H1 (cell line): ENCODE measurements around the gene LCN12. TPM values are rescaled to one million over a fixed set of nuclear protein-coding genes. Genes with fewer than 3 reads are reported as not detected.

Experiments
- BACH1 ChIP-seq: IDR thresholded peaks from 2 replicates; pipeline ENCODE4 v1.6.1; 2012; ENCODE audit warnings: low read length, improper control_type of control experiment
- BRCA1 ChIP-seq: IDR thresholded peaks from 2 replicates; pipeline ENCODE4 v1.6.1; 2012; ENCODE audit warnings: low read depth, low read length, improper control_type of control experiment
- CHD2 ChIP-seq: IDR thresholded peaks from 2 replicates; pipeline ENCODE4 v1.6.1; 2012; ENCODE audit warnings: low read length, improper control_type of control experiment
- GABPA ChIP-seq: IDR thresholded peaks from 2 replicates; pipeline ENCODE4 v1.6.1; 2011; ENCODE audit warnings: mild to moderate bottlenecking, low read length, moderate library complexity, borderline replicate concordance; ENCODE audit not compliant: insufficient read depth
- GTF2F1 ChIP-seq: IDR thresholded peaks from 2 replicates; pipeline ENCODE4 v1.6.1; 2012; ENCODE audit warnings: low read depth, low read length, improper control_type of control experiment, borderline replicate concordance
- KDM4A ChIP-seq: IDR thresholded peaks from one replicate; pipeline ENCODE4 v1.7.1; 2012; ENCODE audit warnings: low read depth, mild to moderate bottlenecking, moderate library complexity, low read length, inconsistent platforms; ENCODE audit not compliant: severe bottlenecking
- POLR2AphosphoS5 ChIP-seq: IDR thresholded peaks from 2 replicates; pipeline ENCODE4 v1.6.1; 2011; ENCODE audit warnings: low read depth, low read length
- SP4 ChIP-seq: IDR thresholded peaks from 2 replicates; pipeline ENCODE4 v1.6.1; 2012; ENCODE audit warnings: low read length, inconsistent platforms
- TAF7 ChIP-seq: optimal IDR thresholded peaks from 2 replicates; pipeline ENCODE3; 2011; ENCODE audit warnings: low read depth, mild to moderate bottlenecking, inconsistent platforms, low read length, moderate library complexity, borderline replicate concordance
- TBP ChIP-seq: IDR thresholded peaks from 2 replicates; pipeline ENCODE4 v1.6.1; 2011; ENCODE audit warnings: low read depth, low read length, improper control_type of control experiment
- YY1 ChIP-seq: IDR thresholded peaks from 2 replicates; pipeline ENCODE4 v1.6.1; 2011; ENCODE audit warnings: low read depth, mild to moderate bottlenecking, low read length
- ZNF274 ChIP-seq: IDR thresholded peaks from 2 replicates; pipeline ENCODE4 v1.7.0; 2012; ENCODE audit warnings: low read length, borderline replicate concordance; ENCODE audit errors: extremely low read depth
- polyA plus RNA-seq, 7 experiments: library from polyadenylated mRNA; depleted of rRNA in 3 of 7; stranded (reverse) in 5 of 7; unstranded in 2 of 7; fragments of >200 nt in 5 of 7; fragments of 200-250 nt in 2 of 7; gene quantifications; 1 replicate in 5 of 7; 2 replicates in 1 of 7; 4 replicates in 1 of 7; pipeline versions ENCODE4 v1.2.1 to v1.2.3, GENCODE V29; 2011 to 2013; ENCODE audit warnings: missing spikeins in 2 of 7, mixed read lengths in 2 of 7
- total RNA-seq: library from RNA; stranded (reverse); fragmentation: NEBNext Ultra II Directional; extraction: Animal tissue kit (Norgen Biotek cat#: 25700); gene quantifications from 2 replicates; pipeline ENCODE4 v1.2.1, GENCODE V29; 2021

LCN12 gene
- total and polyA plus RNA-seq, 2 of the 8 experiments (the other 6 are each of a cell fraction or from before 2014, with no cell fraction given) = 1.1 to 1.7 TPM

- TF ChIP-seq TBP (no peak), POLR2AphosphoS5 (no peak), ZNF274 (no peak), BRCA1 (no peak), SP4 (no peak), GTF2F1 (no peak), CHD2 (no peak), BACH1 (no peak), YY1 (no peak), GABPA (no peak), KDM4A (no peak), TAF7 (no peak)
Observed at GRCh38 chr9:136937186-136938001, 14.7 kb upstream of the LCN12 start (continued).
